Cardiac muscle cell (in vitro differentiated cells and primary cell): Measurements from ENCODE around the gene FAM193A. TPM values are rescaled to one million over a fixed set of nuclear protein-coding genes. Genes with fewer than 3 reads are reported as not detected.
"Not testable (repeated sequence)": the region's sequence is repeated elsewhere in the genome, so short reads cannot be mapped to it uniquely, and the experiment has no call there.

Experiments
- DNase-seq, 2 donors: peaks; one replicate each; pipeline versions ENCODE4 v3.0.0 to v3.0.0-alpha.2; 2010 to 2017; ENCODE audit warnings: low read depth in 1 of 2, low spot score in 1 of 2
- H3K27ac ChIP-seq: fragments of 200-600 bp; sonication (generic); 2 replicates; pipeline ENCODE4 v1.5.1; 2016
- H3K27me3 ChIP-seq: fragments of 200-600 bp; sonication (generic); 2 replicates; pipeline ENCODE4 v1.6.0; 2016; ENCODE audit warnings: control low read depth
- H3K36me3 ChIP-seq: fragments of 200-600 bp; sonication (generic); 2 replicates; pipeline ENCODE4 v1.5.1; 2016; ENCODE audit warnings: control low read depth
- H3K4me1 ChIP-seq: fragments of 200-600 bp; sonication (generic); 2 replicates; pipeline ENCODE4 v1.8.1; 2017; ENCODE audit warnings: low read depth, mild to moderate bottlenecking, mixed run types
- H3K4me3 ChIP-seq: fragments of 200-600 bp; sonication (generic); 2 replicates; pipeline ENCODE4 v1.5.1; 2016; ENCODE audit warnings: mild to moderate bottlenecking
- H3K9me3 ChIP-seq: fragments of 200-600 bp; sonication (generic); 2 replicates; pipeline ENCODE4 v1.5.1; 2017; ENCODE audit warnings: low read depth, mild to moderate bottlenecking, control low read depth
- polyA plus RNA-seq: library from polyadenylated mRNA; unstranded; fragments of >200 nt; fragmentation: Nextera tagmentation; extraction: Ambion mirVana; gene quantifications from 2 replicates; pipeline ENCODE4 v1.2.1, GENCODE V29; 2016
- total RNA-seq: library from RNA; depleted of rRNA; stranded (reverse); fragments of >200 nt; gene quantifications from 2 replicates; pipeline ENCODE4 v1.2.3, GENCODE V29; 2016
- TF ChIP-seq, protein P1 (sequence below): IDR thresholded peaks from 2 replicates; pipeline ENCODE4 v1.5.1; 2012; ENCODE audit warnings: low read depth, mild to moderate bottlenecking, low read length

The FAM193A gene
- total and polyA plus RNA-seq, 2 experiments from 2014 or later: 12.0 to 34.0 TPM

DNA sequence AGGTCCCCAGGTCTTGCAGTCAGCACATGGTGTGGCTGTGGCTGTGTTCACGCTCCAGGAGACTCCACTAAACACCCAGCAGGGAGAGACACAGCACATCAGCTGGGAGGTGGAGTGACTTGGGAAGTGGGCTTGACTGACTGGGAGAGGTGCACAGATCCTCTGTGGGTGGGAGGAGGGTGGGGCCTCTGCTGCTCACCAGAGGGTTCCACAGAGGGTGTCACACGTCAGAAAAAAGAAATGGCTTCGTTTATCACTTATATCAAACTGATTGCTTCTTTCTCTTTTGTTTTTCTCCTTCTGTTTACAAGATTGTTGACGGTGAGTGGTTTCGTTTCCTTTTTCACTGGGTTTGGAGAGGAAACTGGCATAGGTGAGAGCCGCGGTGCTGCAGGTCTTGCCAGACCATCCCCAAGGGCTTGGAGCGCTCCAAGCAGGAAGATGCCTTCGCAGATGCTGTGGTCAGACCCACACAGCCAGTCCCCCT lies 24.8 kb upstream of the FAM193A start:
- no peaks in the 10 kb centered on the region for H3K27me3 ChIP-seq
- no peak for DNase-seq
- TF ChIP-seq, protein P1, sequence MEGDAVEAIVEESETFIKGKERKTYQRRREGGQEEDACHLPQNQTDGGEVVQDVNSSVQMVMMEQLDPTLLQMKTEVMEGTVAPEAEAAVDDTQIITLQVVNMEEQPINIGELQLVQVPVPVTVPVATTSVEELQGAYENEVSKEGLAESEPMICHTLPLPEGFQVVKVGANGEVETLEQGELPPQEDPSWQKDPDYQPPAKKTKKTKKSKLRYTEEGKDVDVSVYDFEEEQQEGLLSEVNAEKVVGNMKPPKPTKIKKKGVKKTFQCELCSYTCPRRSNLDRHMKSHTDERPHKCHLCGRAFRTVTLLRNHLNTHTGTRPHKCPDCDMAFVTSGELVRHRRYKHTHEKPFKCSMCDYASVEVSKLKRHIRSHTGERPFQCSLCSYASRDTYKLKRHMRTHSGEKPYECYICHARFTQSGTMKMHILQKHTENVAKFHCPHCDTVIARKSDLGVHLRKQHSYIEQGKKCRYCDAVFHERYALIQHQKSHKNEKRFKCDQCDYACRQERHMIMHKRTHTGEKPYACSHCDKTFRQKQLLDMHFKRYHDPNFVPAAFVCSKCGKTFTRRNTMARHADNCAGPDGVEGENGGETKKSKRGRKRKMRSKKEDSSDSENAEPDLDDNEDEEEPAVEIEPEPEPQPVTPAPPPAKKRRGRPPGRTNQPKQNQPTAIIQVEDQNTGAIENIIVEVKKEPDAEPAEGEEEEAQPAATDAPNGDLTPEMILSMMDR: no peak
- no peaks in the 10 kb centered on the region for H3K4me1 ChIP-seq
- H3K4me3 ChIP-seq: no peak overlapping the region
- no peaks in the 10 kb centered on the region for H3K9me3 ChIP-seq
- H3K36me3 ChIP-seq: peaks cover 30% of the 10 kb centered on the region
- no peak overlapping the region for H3K27ac ChIP-seq

DNA sequence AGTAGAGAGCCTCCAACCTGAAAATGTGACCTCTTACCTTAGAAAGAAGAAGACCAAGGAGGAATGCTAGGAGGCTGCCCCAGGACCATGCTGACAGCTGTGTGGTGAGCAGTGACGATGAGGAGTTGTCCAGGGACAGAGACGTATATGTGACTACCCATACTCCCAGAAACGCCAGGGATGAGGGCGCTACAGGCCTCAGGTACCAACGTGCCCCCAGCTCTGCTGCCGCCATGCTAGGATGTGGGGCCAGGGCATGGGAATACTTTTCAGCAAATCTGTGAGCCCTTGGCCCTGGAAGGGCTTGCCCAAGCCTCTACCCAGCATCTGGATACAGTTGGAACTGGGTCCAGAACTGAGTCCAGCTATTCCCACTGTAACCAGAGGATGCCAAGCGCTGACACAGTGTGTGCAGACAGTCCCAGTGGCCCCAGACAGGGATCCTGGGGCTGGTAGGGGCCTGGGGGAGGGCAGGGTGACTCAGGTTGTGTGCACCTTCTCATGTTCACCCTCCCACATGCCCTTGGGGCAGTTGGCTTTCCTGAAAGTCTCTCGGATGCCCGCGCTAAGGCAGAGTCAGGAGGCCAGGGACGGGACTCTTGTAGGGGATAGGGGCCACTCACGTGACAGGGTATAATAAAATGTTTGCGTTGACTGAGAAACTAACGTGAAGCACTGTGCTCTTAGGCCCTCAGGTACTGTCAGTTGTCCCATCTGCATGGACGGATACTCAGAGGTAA lies 23.9 kb upstream of the FAM193A start:
- TF ChIP-seq, protein P1: no peak
- Histone ChIP-seq H3K4me1 (no peaks in the 10 kb centered on the region), H3K9me3 (no peaks in the 10 kb centered on the region), H3K36me3 (peaks cover 30% of the 10 kb centered on the region), H3K4me3 (no peak overlapping the region), H3K27me3 (no peaks in the 10 kb centered on the region), H3K27ac (no peak overlapping the region)
- DNase-seq: no peak

DNA sequence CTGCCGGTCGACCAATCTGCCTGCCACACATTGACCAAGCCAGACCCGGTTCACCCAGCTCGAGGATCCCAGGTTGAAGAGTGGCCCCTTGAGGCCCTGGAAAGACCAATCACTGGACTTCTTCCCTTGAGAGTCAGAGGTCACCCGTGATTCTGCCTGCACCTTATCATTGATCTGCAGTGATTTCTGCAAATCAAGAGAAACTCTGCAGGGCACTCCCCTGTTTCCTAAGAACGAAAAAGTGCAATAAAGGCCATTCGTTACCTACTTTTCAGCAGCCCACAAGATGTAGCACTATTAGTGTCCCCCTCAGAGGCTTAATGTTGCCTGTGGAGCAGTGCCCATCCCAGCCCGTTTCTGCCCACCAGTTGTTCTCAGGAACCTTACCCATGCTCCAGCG lies 22.3 kb upstream of the FAM193A start:
- not testable (repeated sequence) for H3K27me3 ChIP-seq, H3K4me3 ChIP-seq, H3K9me3 ChIP-seq, H3K27ac ChIP-seq, DNase-seq, H3K4me1 ChIP-seq
- H3K36me3 ChIP-seq: peaks cover 26% of the 10 kb centered on the region

DNA sequence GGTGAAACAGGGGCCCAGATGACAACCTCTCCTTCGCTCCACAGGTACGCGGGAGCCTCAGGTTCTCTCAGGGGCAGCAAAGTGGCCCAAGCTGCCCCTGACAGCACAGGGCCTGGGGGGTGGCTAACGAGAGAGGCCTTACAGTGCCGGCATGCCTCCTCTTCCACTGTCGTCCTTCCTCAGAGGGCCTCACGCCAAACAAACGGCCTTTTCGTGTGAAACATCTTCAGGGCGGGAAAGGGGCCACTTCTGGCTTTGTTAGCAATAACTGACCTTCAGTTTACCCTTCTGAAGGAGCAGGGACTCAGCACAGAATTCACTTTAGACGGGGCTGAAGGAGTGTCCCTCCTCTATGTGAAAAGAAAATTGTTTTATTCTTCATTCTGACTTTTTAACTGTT lies 21.5 kb upstream of the FAM193A start:
- peaks cover 24% of the 10 kb centered on the region for H3K36me3 ChIP-seq
- not testable (repeated sequence) for DNase-seq, H3K27ac ChIP-seq, H3K27me3 ChIP-seq, H3K9me3 ChIP-seq, H3K4me3 ChIP-seq, H3K4me1 ChIP-seq

- no peak overlapping the region for H3K4me3 ChIP-seq
- TF ChIP-seq, protein P1: no peak
- peaks cover 19% of the 10 kb centered on the region for H3K36me3 ChIP-seq
- H3K9me3 ChIP-seq: no peaks in the 10 kb centered on the region
- peak overlapping the region; percentile 51 for H3K27ac ChIP-seq
- no peaks in the 10 kb centered on the region for H3K4me1 ChIP-seq
- no peaks in the 10 kb centered on the region for H3K27me3 ChIP-seq
- DNase-seq: peak in 1 of 2 donors; percentile 36
These were observed 20.5 kb upstream of the FAM193A start for GRCh38 chr4:2515830-2516550.

GRCh38 chr4:2516635-2517034 lies 19.8 kb upstream of the FAM193A start:
- H3K4me3 ChIP-seq: no peak overlapping the region
- H3K4me1 ChIP-seq: no peaks in the 10 kb centered on the region
- no peaks in the 10 kb centered on the region for H3K9me3 ChIP-seq
- TF ChIP-seq, protein P1: no peak
- H3K27ac ChIP-seq: peak overlapping the region; percentile 51
- no peak for DNase-seq
- H3K27me3 ChIP-seq: no peaks in the 10 kb centered on the region
- H3K36me3 ChIP-seq: peaks cover 19% of the 10 kb centered on the region
